ENCODE results near the gene SP3. TPM values are rescaled to one million over a fixed set of nuclear protein-coding genes. Genes with fewer than 3 reads are reported as not detected.

The SP3 gene
- total RNA-seq, 1 experiment from 2014 or later: 73.8 TPM

DNA sequence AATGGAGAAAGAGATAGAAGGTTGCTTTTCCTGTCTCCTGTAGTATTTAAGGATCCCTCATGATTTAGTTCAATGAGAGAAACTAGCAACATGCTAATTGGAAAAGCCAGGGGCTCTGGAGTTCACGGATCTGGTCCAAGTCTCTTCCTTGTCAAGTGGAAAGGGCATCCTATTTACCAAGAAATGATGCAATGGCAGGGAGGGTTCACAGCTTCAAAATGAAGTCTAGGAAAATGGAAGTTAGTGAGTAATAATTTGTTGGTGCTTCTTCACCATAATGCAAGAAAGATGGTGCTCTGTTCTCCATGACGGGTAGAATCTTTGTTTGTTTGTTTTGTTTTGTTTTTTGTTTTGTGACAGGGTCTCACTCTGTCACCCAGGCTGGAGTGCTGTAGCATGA lies 34.6 kb upstream of the SP3 start:
- H3K4me3 Mint-ChIP-seq (ENCODE audit: unreplicated experiment): no peak overlapping the region
- POLR2A ChIA-PET: no interaction called here
- DNase-seq (ENCODE audit: unreplicated experiment): no peak
- intact Hi-C loops (cut with micrococcal nuclease): no loop called here
- TF ChIP-seq CTCF (IDR thresholded peaks at IDR 0.05; ENCODE audit: unreplicated experiment): no peak
- no peaks in the 10 kb centered on the region for H3K36me3 Mint-ChIP-seq (ENCODE audit: insufficient read depth, unreplicated experiment)
- BruUV-seq (replicated peaks): no TSS peak
- H3K27me3 Mint-ChIP-seq (ENCODE audit: insufficient read depth, unreplicated experiment): no peaks in the 10 kb centered on the region
- H3K9me3 Mint-ChIP-seq (ENCODE audit: unreplicated experiment): no peaks in the 10 kb centered on the region
- CTCF ChIA-PET: interaction anchor here (0.7 kb wide), 1 partner anchor 126 kb away, joined by 3 read pairs; no protein-coding TSS in a partner anchor
- no peaks in the 10 kb centered on the region for H3K4me1 Mint-ChIP-seq (ENCODE audit: insufficient read depth, unreplicated experiment)
- no peak overlapping the region for H3K27ac Mint-ChIP-seq (ENCODE audit: low read depth, unreplicated experiment)

DNA sequence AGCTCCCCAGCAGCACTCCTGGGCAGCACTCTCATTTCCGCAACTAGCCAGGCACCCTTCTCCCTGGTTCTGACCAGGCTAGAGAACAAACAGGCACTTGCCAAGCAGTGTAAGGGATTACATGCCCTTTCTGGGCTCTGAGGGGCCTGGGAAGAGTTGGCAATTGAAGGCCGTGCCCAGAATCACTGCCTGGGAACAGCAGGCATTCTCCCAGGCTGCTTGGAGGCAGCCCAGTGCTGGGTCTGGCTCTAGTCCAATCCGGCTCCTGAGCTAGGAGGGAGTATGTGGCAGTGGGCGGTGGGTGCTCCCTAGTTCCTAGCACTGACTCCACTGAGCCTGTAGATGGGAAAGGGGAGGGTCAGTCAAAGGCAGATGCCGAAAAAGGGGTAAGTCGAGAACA lies 34.1 kb upstream of the SP3 start:
- Mint-ChIP-seq H3K27me3 (ENCODE audit: insufficient read depth, unreplicated experiment) (no peaks in the 10 kb centered on the region), H3K4me1 (ENCODE audit: insufficient read depth, unreplicated experiment) (no peaks in the 10 kb centered on the region), H3K4me3 (ENCODE audit: unreplicated experiment) (no peak overlapping the region), H3K27ac (ENCODE audit: low read depth, unreplicated experiment) (no peak overlapping the region), H3K9me3 (ENCODE audit: unreplicated experiment) (no peaks in the 10 kb centered on the region), H3K36me3 (ENCODE audit: insufficient read depth, unreplicated experiment) (no peaks in the 10 kb centered on the region)
- no peak for DNase-seq (ENCODE audit: unreplicated experiment)
- ChIA-PET POLR2A (interaction anchor here (1.4 kb wide), 1 partner anchor 37 kb away, joined by 3 read pairs; no protein-coding TSS in a partner anchor), CTCF (interaction anchor here (0.7 to 1.2 kb wide), 3 partner anchors 38 to 1122 kb away, joined by 3 read pairs; no protein-coding TSS in a partner anchor)
- no peak for TF ChIP-seq CTCF (IDR thresholded peaks at IDR 0.05; ENCODE audit: unreplicated experiment)
- intact Hi-C loops (cut with micrococcal nuclease): no loop called here
- no TSS peak for BruUV-seq (replicated peaks)

GRCh38 chr2:173998386-173998785 lies 33.2 kb upstream of the SP3 start:
- H3K36me3 Mint-ChIP-seq (ENCODE audit: insufficient read depth, unreplicated experiment): no peaks in the 10 kb centered on the region
- no peaks in the 10 kb centered on the region for H3K9me3 Mint-ChIP-seq (ENCODE audit: unreplicated experiment)
- H3K27me3 Mint-ChIP-seq (ENCODE audit: insufficient read depth, unreplicated experiment): no peaks in the 10 kb centered on the region
- no peak overlapping the region for H3K4me3 Mint-ChIP-seq (ENCODE audit: unreplicated experiment)
- BruUV-seq (replicated peaks): no TSS peak
- H3K4me1 Mint-ChIP-seq (ENCODE audit: insufficient read depth, unreplicated experiment): no peaks in the 10 kb centered on the region
- DNase-seq (ENCODE audit: unreplicated experiment): no peak
- ChIA-PET POLR2A (interaction anchor here (0.6 to 1.4 kb wide), 2 partner anchors 29 to 38 kb away, joined by 3 to 4 read pairs; no protein-coding TSS in a partner anchor), CTCF (interaction anchor here (1.2 kb wide), 1 partner anchor 39 kb away, joined by 3 read pairs; no protein-coding TSS in a partner anchor)
- intact Hi-C loops (cut with micrococcal nuclease): no loop called here
- TF ChIP-seq CTCF (IDR thresholded peaks at IDR 0.05; ENCODE audit: unreplicated experiment): no peak
- H3K27ac Mint-ChIP-seq (ENCODE audit: low read depth, unreplicated experiment): no peak overlapping the region

DNA sequence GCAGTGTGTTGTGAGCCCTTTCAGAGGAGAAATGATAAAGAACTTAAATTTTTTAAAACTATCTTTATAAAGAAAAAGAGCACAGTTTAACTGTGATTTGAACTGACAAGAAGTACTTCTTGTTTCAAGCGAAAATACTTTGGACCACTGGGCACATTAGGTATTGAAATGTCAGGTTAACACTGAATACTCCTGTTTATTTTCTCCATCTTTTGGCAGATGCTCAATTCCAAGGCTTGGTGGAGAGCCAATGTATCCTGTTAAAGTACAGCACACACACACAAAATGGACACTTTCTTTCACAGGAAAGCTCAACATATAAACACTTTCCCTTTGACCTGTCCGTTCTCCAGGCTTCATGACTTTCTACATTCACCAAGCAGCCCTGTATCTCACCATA lies 32.6 kb upstream of the SP3 start:
- no peaks in the 10 kb centered on the region for H3K36me3 Mint-ChIP-seq (ENCODE audit: insufficient read depth, unreplicated experiment)
- intact Hi-C loops (cut with micrococcal nuclease): no loop called here
- H3K9me3 Mint-ChIP-seq (ENCODE audit: unreplicated experiment): no peaks in the 10 kb centered on the region
- CTCF ChIA-PET: interaction anchor here (1.2 kb wide), 1 partner anchor 40 kb away, joined by 3 read pairs; no protein-coding TSS in a partner anchor
- H3K4me3 Mint-ChIP-seq (ENCODE audit: unreplicated experiment): no peak overlapping the region
- no peak overlapping the region for H3K27ac Mint-ChIP-seq (ENCODE audit: low read depth, unreplicated experiment)
- H3K4me1 Mint-ChIP-seq (ENCODE audit: insufficient read depth, unreplicated experiment): no peaks in the 10 kb centered on the region
- TF ChIP-seq CTCF (IDR thresholded peaks at IDR 0.05; ENCODE audit: unreplicated experiment): no peak
- H3K27me3 Mint-ChIP-seq (ENCODE audit: insufficient read depth, unreplicated experiment): no peaks in the 10 kb centered on the region
- POLR2A ChIA-PET: interaction anchor here (0.6 to 1.4 kb wide), 3 partner anchors 28 to 329 kb away, joined by 3 to 4 read pairs (median 3); no protein-coding TSS in a partner anchor
- no TSS peak for BruUV-seq (replicated peaks)
- DNase-seq (ENCODE audit: unreplicated experiment): no peak

All from MCF 10A (cell line).